ENCODE data around the gene NCBP1.

DNA sequence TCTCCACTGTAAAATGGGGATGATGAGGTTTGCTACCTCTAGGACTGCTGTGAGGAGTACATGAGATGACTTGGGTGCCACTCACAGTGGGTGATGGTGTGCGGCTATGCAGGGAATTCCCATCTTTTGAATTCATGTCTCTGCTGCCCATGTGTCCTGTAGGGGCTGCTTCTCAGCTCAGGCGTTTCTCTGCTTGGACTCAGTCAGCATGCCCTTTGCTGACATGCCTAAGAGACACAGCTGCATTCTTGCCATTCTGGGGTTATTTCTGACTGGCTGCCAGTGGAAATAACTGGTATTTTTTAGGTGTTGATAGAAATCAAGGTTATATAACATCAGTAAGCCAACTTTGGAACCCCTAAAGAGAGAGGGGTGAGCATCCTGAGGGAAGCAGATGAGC, 87.8 kb downstream of the NCBP1 start:
- TF ChIP-seq, protein P1, sequence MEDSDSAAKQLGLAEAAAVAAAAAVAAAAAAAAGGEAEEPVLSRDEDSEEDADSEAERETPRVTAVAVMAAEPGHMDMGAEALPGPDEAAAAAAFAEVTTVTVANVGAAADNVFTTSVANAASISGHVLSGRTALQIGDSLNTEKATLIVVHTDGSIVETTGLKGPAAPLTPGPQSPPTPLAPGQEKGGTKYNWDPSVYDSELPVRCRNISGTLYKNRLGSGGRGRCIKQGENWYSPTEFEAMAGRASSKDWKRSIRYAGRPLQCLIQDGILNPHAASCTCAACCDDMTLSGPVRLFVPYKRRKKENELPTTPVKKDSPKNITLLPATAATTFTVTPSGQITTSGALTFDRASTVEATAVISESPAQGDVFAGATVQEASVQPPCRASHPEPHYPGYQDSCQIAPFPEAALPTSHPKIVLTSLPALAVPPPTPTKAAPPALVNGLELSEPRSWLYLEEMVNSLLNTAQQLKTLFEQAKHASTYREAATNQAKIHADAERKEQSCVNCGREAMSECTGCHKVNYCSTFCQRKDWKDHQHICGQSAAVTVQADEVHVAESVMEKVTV (CRISPR knock-in tag; IDR thresholded peaks at IDR 0.05) = no peak
- TF ChIP-seq, protein P2, sequence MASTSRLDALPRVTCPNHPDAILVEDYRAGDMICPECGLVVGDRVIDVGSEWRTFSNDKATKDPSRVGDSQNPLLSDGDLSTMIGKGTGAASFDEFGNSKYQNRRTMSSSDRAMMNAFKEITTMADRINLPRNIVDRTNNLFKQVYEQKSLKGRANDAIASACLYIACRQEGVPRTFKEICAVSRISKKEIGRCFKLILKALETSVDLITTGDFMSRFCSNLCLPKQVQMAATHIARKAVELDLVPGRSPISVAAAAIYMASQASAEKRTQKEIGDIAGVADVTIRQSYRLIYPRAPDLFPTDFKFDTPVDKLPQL (IDR thresholded peaks at IDR 0.05; ENCODE audit: extremely low read depth, insufficient read length) = no peak
- TF ChIP-seq, protein P3, sequence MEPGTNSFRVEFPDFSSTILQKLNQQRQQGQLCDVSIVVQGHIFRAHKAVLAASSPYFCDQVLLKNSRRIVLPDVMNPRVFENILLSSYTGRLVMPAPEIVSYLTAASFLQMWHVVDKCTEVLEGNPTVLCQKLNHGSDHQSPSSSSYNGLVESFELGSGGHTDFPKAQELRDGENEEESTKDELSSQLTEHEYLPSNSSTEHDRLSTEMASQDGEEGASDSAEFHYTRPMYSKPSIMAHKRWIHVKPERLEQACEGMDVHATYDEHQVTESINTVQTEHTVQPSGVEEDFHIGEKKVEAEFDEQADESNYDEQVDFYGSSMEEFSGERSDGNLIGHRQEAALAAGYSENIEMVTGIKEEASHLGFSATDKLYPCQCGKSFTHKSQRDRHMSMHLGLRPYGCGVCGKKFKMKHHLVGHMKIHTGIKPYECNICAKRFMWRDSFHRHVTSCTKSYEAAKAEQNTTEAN (CRISPR knock-in tag; IDR thresholded peaks at IDR 0.05) = no peak
- TF ChIP-seq, protein P4, sequence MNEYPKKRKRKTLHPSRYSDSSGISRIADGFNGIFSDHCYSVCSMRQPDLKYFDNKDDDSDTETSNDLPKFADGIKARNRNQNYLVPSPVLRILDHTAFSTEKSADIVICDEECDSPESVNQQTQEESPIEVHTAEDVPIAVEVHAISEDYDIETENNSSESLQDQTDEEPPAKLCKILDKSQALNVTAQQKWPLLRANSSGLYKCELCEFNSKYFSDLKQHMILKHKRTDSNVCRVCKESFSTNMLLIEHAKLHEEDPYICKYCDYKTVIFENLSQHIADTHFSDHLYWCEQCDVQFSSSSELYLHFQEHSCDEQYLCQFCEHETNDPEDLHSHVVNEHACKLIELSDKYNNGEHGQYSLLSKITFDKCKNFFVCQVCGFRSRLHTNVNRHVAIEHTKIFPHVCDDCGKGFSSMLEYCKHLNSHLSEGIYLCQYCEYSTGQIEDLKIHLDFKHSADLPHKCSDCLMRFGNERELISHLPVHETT (CRISPR knock-in tag; conservative IDR thresholded peaks at IDR 0.05 in 1 of 2, IDR thresholded peaks at IDR 0.05 in 1 of 2) = no peak
- TF ChIP-seq, protein P5, sequence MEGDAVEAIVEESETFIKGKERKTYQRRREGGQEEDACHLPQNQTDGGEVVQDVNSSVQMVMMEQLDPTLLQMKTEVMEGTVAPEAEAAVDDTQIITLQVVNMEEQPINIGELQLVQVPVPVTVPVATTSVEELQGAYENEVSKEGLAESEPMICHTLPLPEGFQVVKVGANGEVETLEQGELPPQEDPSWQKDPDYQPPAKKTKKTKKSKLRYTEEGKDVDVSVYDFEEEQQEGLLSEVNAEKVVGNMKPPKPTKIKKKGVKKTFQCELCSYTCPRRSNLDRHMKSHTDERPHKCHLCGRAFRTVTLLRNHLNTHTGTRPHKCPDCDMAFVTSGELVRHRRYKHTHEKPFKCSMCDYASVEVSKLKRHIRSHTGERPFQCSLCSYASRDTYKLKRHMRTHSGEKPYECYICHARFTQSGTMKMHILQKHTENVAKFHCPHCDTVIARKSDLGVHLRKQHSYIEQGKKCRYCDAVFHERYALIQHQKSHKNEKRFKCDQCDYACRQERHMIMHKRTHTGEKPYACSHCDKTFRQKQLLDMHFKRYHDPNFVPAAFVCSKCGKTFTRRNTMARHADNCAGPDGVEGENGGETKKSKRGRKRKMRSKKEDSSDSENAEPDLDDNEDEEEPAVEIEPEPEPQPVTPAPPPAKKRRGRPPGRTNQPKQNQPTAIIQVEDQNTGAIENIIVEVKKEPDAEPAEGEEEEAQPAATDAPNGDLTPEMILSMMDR (IDR thresholded peaks at IDR 0.05 in 2 of 3, conservative IDR thresholded peaks at IDR 0.05 in 1 of 3; ENCODE audit: insufficient read depth in 2 of 3, low read depth in 1 of 3, low read length in 3 of 3) = no peak
- TF ChIP-seq NR2F6 (CRISPR knock-in tag; IDR thresholded peaks at IDR 0.05) (no peak), POLR2AphosphoS5 (IDR thresholded peaks at IDR 0.05; ENCODE audit: control insufficient read depth, insufficient read depth, low read depth, low read length) (no peak), KAT8 (IDR thresholded peaks at IDR 0.05; ENCODE audit: low read depth) (no peak), SMC3 (conservative IDR thresholded peaks at IDR 0.05; ENCODE audit: insufficient read depth, low read depth, low read length) (no peak)
